Measurements from ENCODE around the gene CCNF.
"Not testable (repeated sequence)": the region's sequence is repeated elsewhere in the genome, so short reads cannot be mapped to it uniquely, and the experiment has no call there.

CCNF gene

DNA sequence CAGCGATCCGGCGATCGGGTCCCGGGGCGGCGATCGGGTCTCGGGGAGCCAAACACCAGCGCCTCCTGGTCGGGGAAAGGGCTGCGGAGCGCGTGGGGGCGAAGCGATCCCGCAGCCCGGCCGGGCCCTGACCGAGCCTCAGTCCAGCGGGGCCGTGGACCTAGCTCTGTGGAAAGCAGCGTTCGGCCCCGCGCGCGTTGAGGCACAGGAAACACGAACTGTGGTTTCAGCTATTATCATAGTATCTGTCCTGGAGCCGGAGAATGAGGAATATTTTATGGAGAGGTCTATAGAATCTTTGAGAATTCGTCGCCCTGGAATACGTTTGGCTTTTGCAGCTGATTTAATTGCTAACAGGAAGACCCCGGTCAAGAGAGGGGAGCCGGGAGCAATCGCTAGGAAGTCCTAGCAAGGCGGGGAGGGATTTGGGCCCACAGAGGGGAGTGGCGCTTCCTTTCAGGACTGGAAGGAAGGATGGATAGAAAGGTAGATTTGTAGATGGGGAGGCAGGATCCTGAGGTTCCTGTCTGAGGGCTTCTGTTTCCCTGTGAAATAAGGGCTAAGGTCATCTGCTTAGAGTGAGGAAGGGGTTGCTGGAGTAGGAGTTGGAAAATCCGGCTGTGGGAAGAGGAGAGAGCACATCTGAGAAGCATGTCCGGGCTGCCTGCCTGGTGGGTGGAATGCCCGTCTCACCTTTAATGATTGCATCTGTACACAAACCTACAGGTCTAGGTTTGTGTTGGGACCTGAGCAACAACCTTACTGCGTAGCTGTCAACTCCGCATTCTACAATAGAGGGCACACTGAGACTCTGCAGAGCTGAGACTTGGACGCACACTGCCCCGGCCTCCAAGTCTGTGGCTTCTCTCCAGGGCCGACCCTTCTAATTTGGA, 770 bp downstream of the CCNF start:
- H3K27me3 ChIP-seq (ENCODE audit: control insufficient read depth, insufficient read depth, low read length) = no peaks in the 10 kb centered on the region
- peaks cover 23% of the 10 kb centered on the region for H3K4me1 ChIP-seq (ENCODE audit: control insufficient read depth, insufficient read depth, low read length)
- H3K9ac ChIP-seq (ENCODE audit: low read depth, low read length) = peak overlapping the region; percentile 89
- H3K36me3 ChIP-seq (ENCODE audit: insufficient read depth, low read length) = peaks cover 19% of the 10 kb centered on the region
- no peaks in the 10 kb centered on the region for H3K9me3 ChIP-seq (replicated peaks; ENCODE audit: low read length)
- H3K4me3 ChIP-seq (ENCODE audit: low read length) = peak overlapping the region; percentile 98
- peak overlapping the region; percentile 88 for H3K4me2 ChIP-seq (ENCODE audit: low read length)

DNA sequence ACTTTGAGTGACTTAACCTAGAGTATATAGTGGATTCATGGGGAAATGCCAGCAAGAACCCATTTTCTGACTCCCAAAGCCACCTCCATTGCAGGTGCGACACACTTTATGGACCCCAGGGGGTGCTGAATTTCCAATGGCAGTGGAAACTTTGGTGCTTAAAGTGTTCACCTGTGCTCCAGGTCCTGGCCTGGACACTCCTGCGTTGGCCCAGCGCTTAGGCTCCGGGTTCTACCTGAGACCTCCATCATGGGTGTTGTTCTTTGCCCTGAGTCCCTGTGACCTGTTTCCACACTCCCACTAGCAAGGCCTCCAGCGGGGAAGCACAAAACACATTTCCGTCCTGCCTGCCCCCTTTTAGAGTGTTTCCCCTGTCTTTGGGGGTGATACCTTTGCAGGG, 3.0 kb downstream of the CCNF start:
- Histone ChIP-seq H3K4me1 (ENCODE audit: control insufficient read depth, insufficient read depth, low read length) (peaks cover 23% of the 10 kb centered on the region), H3K4me2 (ENCODE audit: low read length) (no peak overlapping the region), H3K36me3 (ENCODE audit: insufficient read depth, low read length) (peaks cover 36% of the 10 kb centered on the region), H3K9ac (ENCODE audit: low read depth, low read length) (no peak overlapping the region), H3K9me3 (replicated peaks; ENCODE audit: low read length) (no peaks in the 10 kb centered on the region), H3K4me3 (ENCODE audit: low read length) (no peak overlapping the region), H3K27me3 (ENCODE audit: control insufficient read depth, insufficient read depth, low read length) (no peaks in the 10 kb centered on the region)

DNA sequence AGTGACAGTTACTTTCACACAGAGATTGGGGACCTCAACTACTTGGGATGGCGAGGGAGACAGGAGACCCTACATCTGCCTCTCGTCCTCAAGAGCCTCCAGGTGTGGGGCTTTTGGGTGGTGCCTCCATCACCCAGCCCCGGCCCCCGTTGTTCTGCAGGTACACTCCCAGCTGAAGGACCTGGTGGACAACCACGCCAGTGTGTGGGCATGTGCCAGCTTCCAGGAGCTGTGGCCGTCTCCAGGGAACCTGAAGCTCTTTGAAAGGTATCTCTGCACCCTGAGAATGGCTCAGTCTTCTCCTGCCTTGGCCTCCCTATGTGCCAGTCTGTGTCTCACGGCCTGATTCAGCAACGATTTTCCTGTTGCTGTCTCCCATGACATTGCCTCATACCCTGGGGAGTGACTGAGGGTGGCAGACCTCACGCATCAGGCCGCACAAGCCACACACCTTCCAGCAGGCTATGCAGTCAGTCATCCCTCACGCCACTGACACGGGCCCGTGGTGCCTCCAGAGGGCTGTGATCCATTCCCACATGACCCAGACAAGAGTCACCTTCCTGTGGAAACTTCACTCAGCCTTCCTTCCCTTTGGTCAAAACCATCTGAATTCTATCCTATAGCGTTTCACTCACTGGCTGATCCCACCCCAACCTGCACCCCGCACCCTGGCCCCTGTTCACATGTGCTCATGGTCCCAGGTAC, 3.7 kb downstream of the CCNF start:
- Histone ChIP-seq H3K36me3 (ENCODE audit: insufficient read depth, low read length) (peaks cover 38% of the 10 kb centered on the region), H3K4me3 (ENCODE audit: low read length) (no peak overlapping the region)

DNA sequence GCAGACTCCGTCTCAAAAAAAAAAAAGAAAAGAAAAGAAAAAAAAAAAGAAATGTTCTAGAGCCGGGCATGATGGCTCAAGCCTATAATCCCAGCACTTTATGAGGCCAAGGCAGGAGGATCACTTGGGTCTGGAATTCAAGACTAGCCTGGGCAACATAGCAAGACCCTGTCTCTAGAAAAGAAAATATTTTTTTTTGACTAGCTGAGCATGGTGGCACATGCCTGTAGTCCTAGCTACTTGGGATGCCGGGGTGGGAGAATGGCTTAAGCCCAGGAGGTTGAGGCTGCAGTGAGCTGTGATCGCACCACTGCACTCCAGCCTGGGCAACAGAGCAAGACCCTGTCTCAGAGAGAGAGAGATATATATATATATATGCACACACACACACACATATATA, 6.0 kb downstream of the CCNF start:
- H3K27me3 ChIP-seq (ENCODE audit: control insufficient read depth, insufficient read depth, low read length); H3K9me3 ChIP-seq (replicated peaks; ENCODE audit: low read length); H3K9ac ChIP-seq (ENCODE audit: low read depth, low read length); H3K4me3 ChIP-seq (ENCODE audit: low read length); H3K4me2 ChIP-seq (ENCODE audit: low read length): not testable (repeated sequence)
- H3K4me1 ChIP-seq (ENCODE audit: control insufficient read depth, insufficient read depth, low read length) = peaks cover 11% of the 10 kb centered on the region
- peaks cover 53% of the 10 kb centered on the region for H3K36me3 ChIP-seq (ENCODE audit: insufficient read depth, low read length)

More for the DNA sequence above, 3.7 kb downstream of the CCNF start:
- Histone ChIP-seq H3K27me3 (ENCODE audit: control insufficient read depth, insufficient read depth, low read length) (no peaks in the 10 kb centered on the region), H3K4me2 (ENCODE audit: low read length) (no peak overlapping the region), H3K4me1 (ENCODE audit: control insufficient read depth, insufficient read depth, low read length) (peaks cover 23% of the 10 kb centered on the region), H3K9me3 (replicated peaks; ENCODE audit: low read length) (no peaks in the 10 kb centered on the region), H3K9ac (ENCODE audit: low read depth, low read length) (no peak overlapping the region)

DNA sequence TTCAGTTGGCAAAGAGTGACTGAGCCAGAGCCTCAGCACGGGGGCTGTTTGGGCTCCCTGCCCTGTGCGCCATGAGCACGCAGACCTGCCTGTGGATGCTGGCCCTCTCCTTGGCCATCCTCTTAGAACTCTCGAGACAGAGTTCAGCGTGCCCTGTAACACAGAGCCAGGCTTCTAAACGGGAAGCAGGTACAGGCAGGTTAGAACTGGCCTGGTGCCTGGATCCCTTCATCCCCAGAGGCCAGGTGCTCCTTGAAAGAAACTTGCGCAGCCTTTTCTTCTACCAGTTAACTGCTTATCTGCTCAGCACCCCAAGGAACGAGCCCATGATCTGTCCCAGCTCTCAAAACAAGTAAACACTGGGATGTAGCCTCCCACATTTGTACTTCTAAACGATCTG, 6.9 kb downstream of the CCNF start:
- H3K9me3 ChIP-seq (replicated peaks; ENCODE audit: low read length) = no peaks in the 10 kb centered on the region
- no peak overlapping the region for H3K9ac ChIP-seq (ENCODE audit: low read depth, low read length)
- H3K4me3 ChIP-seq (ENCODE audit: low read length) = no peak overlapping the region
- H3K4me2 ChIP-seq (ENCODE audit: low read length) = no peak overlapping the region
- H3K4me1 ChIP-seq (ENCODE audit: control insufficient read depth, insufficient read depth, low read length) = peaks cover 2% of the 10 kb centered on the region
- peaks cover 53% of the 10 kb centered on the region for H3K36me3 ChIP-seq (ENCODE audit: insufficient read depth, low read length)
- H3K27me3 ChIP-seq (ENCODE audit: control insufficient read depth, insufficient read depth, low read length) = no peaks in the 10 kb centered on the region

DNA sequence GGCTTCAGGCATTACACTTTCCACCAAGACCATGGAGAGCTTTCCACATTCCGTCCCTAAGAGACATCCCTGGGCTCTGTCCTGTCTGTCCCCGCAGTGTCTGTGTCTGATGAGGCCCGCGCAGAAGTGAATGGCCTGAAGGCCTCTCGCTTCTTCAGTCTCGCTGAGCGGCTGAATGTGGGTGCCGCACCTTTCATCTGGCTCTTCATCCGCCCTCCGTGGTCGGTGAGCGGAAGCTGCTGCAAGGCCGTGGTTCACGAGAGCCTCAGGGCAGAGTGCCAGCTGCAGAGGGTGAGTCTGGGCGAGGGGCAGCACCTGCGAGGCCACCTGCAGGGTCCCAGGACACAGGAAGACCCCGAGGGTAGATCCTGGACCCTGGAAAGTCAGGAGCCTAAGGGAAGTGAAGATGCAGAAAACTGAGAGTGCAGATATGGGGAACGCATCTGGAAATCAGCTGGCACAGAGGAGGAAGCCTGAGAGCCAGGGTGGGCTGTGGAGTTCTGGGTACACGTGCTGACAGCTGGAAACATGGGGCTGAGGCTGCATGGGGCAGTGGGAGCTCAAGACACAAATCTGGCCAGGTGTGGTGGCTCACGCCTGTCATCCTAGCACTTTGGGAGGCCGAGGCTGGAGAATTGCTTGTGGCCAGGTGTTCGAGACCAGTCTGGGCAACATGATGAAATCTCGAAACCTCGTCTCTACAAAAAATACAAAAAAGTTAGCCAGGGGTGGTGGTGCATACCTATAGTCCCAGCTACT, 8.0 kb downstream of the CCNF start:
- no peaks in the 10 kb centered on the region for H3K4me1 ChIP-seq (ENCODE audit: control insufficient read depth, insufficient read depth, low read length)
- H3K4me2 ChIP-seq (ENCODE audit: low read length) = no peak overlapping the region
- H3K36me3 ChIP-seq (ENCODE audit: insufficient read depth, low read length) = peaks cover 49% of the 10 kb centered on the region
- H3K27me3 ChIP-seq (ENCODE audit: control insufficient read depth, insufficient read depth, low read length) = no peaks in the 10 kb centered on the region
- no peak overlapping the region for H3K4me3 ChIP-seq (ENCODE audit: low read length)
- no peaks in the 10 kb centered on the region for H3K9me3 ChIP-seq (replicated peaks; ENCODE audit: low read length)
- no peak overlapping the region for H3K9ac ChIP-seq (ENCODE audit: low read depth, low read length)

DNA sequence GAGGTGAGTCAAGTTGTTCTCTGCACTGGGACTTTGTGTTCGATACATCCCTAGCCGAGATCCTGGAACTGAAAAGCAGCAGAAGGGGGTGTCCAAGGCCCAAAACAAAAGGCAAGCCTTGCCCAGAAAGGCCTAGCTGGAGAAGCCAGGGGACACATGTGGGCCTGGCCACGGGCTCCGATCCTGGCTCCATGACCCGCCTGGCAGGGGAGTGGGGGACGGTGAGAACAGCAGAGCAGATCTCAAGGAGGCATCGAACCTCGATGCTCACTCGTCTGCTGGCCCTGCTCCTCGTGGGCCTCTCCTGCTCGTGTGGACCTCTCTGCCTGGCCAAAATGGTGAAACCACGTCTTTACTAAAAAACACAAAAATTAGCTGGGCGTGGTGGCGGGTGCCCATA, 8.9 kb downstream of the CCNF start:
- H3K9me3 ChIP-seq (replicated peaks; ENCODE audit: low read length) = no peaks in the 10 kb centered on the region
- no peaks in the 10 kb centered on the region for H3K27me3 ChIP-seq (ENCODE audit: control insufficient read depth, insufficient read depth, low read length)
- peaks cover 40% of the 10 kb centered on the region for H3K36me3 ChIP-seq (ENCODE audit: insufficient read depth, low read length)
- H3K4me2 ChIP-seq (ENCODE audit: low read length) = no peak overlapping the region
- H3K4me3 ChIP-seq (ENCODE audit: low read length) = no peak overlapping the region
- H3K9ac ChIP-seq (ENCODE audit: low read depth, low read length) = no peak overlapping the region
- no peaks in the 10 kb centered on the region for H3K4me1 ChIP-seq (ENCODE audit: control insufficient read depth, insufficient read depth, low read length)

DNA sequence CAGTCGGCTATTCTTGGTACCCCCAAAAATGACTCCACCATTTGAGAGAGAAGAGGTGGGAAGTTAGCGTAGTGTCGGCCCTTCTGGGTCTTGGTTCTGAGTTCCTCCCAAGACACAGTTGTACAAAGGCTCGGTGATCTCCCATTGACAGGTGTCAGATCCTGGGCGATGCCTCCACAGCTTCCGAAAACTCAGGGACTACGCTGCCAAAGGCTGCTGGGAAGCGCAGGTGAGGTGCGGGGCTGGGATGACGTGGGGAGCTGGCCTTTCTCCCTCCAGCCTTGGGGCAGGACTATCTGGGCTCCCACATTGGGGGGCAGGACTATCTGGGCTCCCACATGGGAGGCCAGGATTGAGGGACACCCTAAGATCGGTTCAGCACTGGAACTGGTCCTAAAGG, 10.4 kb downstream of the CCNF start:
- H3K4me1 ChIP-seq (ENCODE audit: control insufficient read depth, insufficient read depth, low read length) = no peaks in the 10 kb centered on the region
- no peak overlapping the region for H3K4me3 ChIP-seq (ENCODE audit: low read length)
- peaks cover 42% of the 10 kb centered on the region for H3K36me3 ChIP-seq (ENCODE audit: insufficient read depth, low read length)
- H3K4me2 ChIP-seq (ENCODE audit: low read length) = no peak overlapping the region
- H3K9me3 ChIP-seq (replicated peaks; ENCODE audit: low read length) = no peaks in the 10 kb centered on the region
- H3K27me3 ChIP-seq (ENCODE audit: control insufficient read depth, insufficient read depth, low read length) = no peaks in the 10 kb centered on the region
- no peak overlapping the region for H3K9ac ChIP-seq (ENCODE audit: low read depth, low read length)

DNA sequence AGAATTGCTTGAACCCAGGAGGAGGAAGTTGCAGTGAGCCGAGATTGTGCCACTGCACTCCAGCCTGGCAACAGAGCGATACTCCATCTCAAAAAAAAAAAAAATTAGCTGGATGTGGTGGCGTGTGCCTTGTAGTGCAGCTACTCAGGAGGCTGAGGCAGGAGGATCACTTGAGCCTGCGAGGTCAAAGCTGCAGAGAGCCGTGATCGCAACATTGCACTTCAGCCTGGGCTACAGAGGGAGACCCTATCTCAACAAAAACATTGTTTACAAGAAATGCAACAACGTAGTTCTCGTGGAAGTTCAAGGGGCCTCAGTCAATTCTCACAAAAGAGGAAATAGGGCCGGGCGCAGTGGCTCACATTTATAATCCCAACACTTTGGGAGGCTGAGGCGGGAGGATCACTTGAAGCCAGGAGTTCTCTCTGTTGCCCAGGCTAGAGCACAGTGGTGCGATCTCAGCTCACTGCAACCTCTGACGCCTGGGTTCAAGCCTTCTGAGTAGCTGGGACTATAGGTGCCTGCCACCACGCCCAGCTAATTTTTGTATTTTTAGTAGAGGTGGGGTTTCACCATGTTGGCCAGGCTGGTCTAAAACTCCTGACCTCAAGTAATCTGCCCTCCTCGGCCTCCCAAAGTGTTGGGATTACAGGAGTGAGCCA, 12.0 kb downstream of the CCNF start:
- H3K27me3 ChIP-seq (ENCODE audit: control insufficient read depth, insufficient read depth, low read length); H3K4me3 ChIP-seq (ENCODE audit: low read length); H3K9ac ChIP-seq (ENCODE audit: low read depth, low read length); H3K9me3 ChIP-seq (replicated peaks; ENCODE audit: low read length); H3K4me2 ChIP-seq (ENCODE audit: low read length); H3K4me1 ChIP-seq (ENCODE audit: control insufficient read depth, insufficient read depth, low read length): not testable (repeated sequence)
- peaks cover 47% of the 10 kb centered on the region for H3K36me3 ChIP-seq (ENCODE audit: insufficient read depth, low read length)

DNA sequence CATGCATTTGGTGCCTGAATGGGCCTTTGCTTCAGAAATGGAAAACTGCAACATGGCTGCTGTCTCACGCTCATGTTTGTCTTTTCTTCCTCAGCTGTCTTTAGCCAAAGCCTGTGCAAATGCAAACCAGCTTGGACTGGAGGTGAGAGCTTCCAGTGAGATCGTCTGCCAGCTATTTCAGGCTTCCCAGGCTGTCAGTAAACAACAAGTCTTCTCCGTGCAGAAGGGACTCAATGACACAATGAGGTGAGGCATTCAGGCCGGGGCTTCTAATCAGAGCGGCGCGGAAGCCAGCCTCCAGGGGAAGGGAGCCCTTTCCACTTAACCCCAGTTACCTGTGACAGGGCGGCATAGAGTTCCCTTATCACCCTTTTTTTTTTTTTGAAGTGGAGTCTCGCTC, 14.3 kb downstream of the CCNF start:
- Histone ChIP-seq H3K4me1 (ENCODE audit: control insufficient read depth, insufficient read depth, low read length) (peaks cover 4% of the 10 kb centered on the region), H3K27me3 (ENCODE audit: control insufficient read depth, insufficient read depth, low read length) (no peaks in the 10 kb centered on the region), H3K4me3 (ENCODE audit: low read length) (no peak overlapping the region), H3K4me2 (ENCODE audit: low read length) (no peak overlapping the region), H3K36me3 (ENCODE audit: insufficient read depth, low read length) (peaks cover 45% of the 10 kb centered on the region), H3K9ac (ENCODE audit: low read depth, low read length) (no peak overlapping the region), H3K9me3 (replicated peaks; ENCODE audit: low read length) (no peaks in the 10 kb centered on the region)

Data from skeletal muscle satellite cell (primary cell).